ENCODE measurements around the gene KRT80. TPM values are rescaled to one million over a fixed set of nuclear protein-coding genes. Genes with fewer than 3 reads are reported as not detected.

Gene KRT80
- total and polyA plus RNA-seq, 2 experiments from 2014 or later, result not detected

DNA sequence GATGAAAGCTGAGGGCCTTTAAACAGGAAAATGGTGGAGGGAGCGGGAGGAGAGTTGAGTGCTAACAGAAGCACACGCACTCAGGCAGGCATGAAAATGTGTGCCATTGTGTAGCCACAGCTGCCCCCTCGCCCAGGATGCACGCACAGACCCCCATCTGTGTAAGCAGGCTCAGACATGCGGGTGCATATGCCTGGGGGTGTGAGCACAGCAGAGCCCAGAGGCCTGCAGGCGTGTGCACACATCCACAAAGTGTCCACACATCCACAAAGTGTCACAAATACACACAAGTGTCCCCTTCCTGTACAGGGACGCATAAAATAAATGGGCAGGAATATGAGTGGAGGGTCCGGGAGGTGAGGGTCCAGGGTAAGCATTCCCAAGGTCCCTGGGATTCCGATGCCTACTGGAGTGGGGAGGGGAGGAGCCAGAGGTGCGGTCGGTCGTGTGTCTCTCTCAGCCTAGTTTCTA, 40.4 kb upstream of the KRT80 start:
- peak overlapping the region; percentile 90 for H3K4me2 ChIP-seq
- peak overlapping the region; percentile 97 for H2AFZ ChIP-seq
- H3K4me3 ChIP-seq, result peak overlapping the region; percentile 65
- no peaks in the 10 kb centered on the region for H3K79me2 ChIP-seq (replicated peaks; ENCODE audit: insufficient read depth)
- H3K27me3 ChIP-seq (ENCODE audit: insufficient read depth), result peaks cover 37% of the 10 kb centered on the region
- no peaks in the 10 kb centered on the region for H4K20me1 ChIP-seq (replicated peaks; ENCODE audit: insufficient read depth)
- no peak overlapping the region for H3K27ac Mint-ChIP-seq
- peaks cover 43% of the 10 kb centered on the region for H3K4me1 Mint-ChIP-seq
- peaks cover 45% of the 10 kb centered on the region for H3K27me3 Mint-ChIP-seq (ENCODE audit: insufficient read depth, low read depth, poor library complexity)
- no peak overlapping the region for H3K27ac ChIP-seq (ENCODE audit: low read depth)
- peaks cover 5% of the 10 kb centered on the region for H3K36me3 Mint-ChIP-seq (ENCODE audit: low read depth)
- H3K9me3 Mint-ChIP-seq, result no peaks in the 10 kb centered on the region
- peaks cover 26% of the 10 kb centered on the region for H3K4me1 ChIP-seq (ENCODE audit: insufficient read depth)
- H3K4me3 Mint-ChIP-seq, result peak overlapping the region; percentile 79
- DNase-seq (ENCODE audit: low spot score) (no peak), ATAC-seq (no peak; the same call in 2 of the 3 replicates)
- TF ChIP-seq JUNB (IDR thresholded peaks at IDR 0.05; ENCODE audit: unreplicated experiment), result no peak
- TF ChIP-seq ZNF114 (CRISPR knock-in tag; IDR thresholded peaks at IDR 0.05), result no peak
- TF ChIP-seq, protein P1, sequence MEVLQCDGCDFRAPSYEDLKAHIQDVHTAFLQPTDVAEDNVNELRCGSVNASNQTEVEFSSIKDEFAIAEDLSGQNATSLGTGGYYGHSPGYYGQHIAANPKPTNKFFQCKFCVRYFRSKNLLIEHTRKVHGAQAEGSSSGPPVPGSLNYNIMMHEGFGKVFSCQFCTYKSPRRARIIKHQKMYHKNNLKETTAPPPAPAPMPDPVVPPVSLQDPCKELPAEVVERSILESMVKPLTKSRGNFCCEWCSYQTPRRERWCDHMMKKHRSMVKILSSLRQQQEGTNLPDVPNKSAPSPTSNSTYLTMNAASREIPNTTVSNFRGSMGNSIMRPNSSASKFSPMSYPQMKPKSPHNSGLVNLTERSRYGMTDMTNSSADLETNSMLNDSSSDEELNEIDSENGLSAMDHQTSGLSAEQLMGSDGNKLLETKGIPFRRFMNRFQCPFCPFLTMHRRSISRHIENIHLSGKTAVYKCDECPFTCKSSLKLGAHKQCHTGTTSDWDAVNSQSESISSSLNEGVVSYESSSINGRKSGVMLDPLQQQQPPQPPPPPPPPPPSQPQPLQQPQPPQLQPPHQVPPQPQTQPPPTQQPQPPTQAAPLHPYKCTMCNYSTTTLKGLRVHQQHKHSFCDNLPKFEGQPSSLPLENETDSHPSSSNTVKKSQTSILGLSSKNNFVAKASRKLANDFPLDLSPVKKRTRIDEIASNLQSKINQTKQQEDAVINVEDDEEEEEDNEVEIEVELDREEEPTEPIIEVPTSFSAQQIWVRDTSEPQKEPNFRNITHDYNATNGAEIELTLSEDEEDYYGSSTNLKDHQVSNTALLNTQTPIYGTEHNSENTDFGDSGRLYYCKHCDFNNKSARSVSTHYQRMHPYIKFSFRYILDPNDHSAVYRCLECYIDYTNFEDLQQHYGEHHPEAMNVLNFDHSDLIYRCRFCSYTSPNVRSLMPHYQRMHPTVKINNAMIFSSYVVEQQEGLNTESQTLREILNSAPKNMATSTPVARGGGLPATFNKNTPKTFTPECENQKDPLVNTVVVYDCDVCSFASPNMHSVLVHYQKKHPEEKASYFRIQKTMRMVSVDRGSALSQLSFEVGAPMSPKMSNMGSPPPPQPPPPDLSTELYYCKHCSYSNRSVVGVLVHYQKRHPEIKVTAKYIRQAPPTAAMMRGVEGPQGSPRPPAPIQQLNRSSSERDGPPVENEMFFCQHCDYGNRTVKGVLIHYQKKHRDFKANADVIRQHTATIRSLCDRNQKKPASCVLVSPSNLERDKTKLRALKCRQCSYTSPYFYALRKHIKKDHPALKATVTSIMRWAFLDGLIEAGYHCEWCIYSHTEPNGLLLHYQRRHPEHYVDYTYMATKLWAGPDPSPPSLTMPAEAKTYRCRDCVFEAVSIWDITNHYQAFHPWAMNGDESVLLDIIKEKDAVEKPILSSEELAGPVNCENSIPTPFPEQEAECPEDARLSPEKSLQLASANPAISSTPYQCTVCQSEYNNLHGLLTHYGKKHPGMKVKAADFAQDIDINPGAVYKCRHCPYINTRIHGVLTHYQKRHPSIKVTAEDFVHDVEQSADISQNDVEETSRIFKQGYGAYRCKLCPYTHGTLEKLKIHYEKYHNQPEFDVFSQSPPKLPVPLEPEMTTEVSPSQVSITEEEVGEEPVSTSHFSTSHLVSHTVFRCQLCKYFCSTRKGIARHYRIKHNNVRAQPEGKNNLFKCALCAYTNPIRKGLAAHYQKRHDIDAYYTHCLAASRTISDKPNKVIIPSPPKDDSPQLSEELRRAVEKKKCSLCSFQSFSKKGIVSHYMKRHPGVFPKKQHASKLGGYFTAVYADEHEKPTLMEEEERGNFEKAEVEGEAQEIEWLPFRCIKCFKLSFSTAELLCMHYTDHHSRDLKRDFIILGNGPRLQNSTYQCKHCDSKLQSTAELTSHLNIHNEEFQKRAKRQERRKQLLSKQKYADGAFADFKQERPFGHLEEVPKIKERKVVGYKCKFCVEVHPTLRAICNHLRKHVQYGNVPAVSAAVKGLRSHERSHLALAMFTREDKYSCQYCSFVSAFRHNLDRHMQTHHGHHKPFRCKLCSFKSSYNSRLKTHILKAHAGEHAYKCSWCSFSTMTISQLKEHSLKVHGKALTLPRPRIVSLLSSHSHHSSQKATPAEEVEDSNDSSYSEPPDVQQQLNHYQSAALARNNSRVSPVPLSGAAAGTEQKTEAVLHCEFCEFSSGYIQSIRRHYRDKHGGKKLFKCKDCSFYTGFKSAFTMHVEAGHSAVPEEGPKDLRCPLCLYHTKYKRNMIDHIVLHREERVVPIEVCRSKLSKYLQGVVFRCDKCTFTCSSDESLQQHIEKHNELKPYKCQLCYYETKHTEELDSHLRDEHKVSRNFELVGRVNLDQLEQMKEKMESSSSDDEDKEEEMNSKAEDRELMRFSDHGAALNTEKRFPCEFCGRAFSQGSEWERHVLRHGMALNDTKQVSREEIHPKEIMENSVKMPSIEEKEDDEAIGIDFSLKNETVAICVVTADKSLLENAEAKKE (CRISPR knock-in tag; IDR thresholded peaks at IDR 0.05), result no peak
- no peak for TF ChIP-seq CREB1 (CRISPR knock-in tag; IDR thresholded peaks at IDR 0.05; ENCODE audit: low read depth)
- TF ChIP-seq, protein P2, sequence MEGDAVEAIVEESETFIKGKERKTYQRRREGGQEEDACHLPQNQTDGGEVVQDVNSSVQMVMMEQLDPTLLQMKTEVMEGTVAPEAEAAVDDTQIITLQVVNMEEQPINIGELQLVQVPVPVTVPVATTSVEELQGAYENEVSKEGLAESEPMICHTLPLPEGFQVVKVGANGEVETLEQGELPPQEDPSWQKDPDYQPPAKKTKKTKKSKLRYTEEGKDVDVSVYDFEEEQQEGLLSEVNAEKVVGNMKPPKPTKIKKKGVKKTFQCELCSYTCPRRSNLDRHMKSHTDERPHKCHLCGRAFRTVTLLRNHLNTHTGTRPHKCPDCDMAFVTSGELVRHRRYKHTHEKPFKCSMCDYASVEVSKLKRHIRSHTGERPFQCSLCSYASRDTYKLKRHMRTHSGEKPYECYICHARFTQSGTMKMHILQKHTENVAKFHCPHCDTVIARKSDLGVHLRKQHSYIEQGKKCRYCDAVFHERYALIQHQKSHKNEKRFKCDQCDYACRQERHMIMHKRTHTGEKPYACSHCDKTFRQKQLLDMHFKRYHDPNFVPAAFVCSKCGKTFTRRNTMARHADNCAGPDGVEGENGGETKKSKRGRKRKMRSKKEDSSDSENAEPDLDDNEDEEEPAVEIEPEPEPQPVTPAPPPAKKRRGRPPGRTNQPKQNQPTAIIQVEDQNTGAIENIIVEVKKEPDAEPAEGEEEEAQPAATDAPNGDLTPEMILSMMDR (conservative IDR thresholded peaks at IDR 0.05; ENCODE audit: low read depth in 2 of 2), result no peak
- no peak for TF ChIP-seq EZH2 (IDR thresholded peaks at IDR 0.05; ENCODE audit: low read depth, unreplicated experiment)
- no peak for TF ChIP-seq EZH2phosphoT487 (IDR thresholded peaks at IDR 0.05; ENCODE audit: unreplicated experiment)
- TF ChIP-seq POLR2AphosphoS5 (IDR thresholded peaks at IDR 0.05; ENCODE audit: low read depth), result no peak
- no peak for TF ChIP-seq ZNF331 (CRISPR knock-in tag; IDR thresholded peaks at IDR 0.05; ENCODE audit: low read depth)
- TF ChIP-seq, protein P3, sequence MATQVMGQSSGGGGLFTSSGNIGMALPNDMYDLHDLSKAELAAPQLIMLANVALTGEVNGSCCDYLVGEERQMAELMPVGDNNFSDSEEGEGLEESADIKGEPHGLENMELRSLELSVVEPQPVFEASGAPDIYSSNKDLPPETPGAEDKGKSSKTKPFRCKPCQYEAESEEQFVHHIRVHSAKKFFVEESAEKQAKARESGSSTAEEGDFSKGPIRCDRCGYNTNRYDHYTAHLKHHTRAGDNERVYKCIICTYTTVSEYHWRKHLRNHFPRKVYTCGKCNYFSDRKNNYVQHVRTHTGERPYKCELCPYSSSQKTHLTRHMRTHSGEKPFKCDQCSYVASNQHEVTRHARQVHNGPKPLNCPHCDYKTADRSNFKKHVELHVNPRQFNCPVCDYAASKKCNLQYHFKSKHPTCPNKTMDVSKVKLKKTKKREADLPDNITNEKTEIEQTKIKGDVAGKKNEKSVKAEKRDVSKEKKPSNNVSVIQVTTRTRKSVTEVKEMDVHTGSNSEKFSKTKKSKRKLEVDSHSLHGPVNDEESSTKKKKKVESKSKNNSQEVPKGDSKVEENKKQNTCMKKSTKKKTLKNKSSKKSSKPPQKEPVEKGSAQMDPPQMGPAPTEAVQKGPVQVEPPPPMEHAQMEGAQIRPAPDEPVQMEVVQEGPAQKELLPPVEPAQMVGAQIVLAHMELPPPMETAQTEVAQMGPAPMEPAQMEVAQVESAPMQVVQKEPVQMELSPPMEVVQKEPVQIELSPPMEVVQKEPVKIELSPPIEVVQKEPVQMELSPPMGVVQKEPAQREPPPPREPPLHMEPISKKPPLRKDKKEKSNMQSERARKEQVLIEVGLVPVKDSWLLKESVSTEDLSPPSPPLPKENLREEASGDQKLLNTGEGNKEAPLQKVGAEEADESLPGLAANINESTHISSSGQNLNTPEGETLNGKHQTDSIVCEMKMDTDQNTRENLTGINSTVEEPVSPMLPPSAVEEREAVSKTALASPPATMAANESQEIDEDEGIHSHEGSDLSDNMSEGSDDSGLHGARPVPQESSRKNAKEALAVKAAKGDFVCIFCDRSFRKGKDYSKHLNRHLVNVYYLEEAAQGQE (IDR thresholded peaks at IDR 0.05; ENCODE audit: unreplicated experiment), result no peak
- TF ChIP-seq STAT1 (IDR thresholded peaks at IDR 0.05; ENCODE audit: unreplicated experiment), result no peak
- no peak for TF ChIP-seq NANOG (IDR thresholded peaks at IDR 0.05; ENCODE audit: borderline replicate concordance)
- H3K9me2 ChIP-seq (ENCODE audit: insufficient read depth), result no peaks in the 10 kb centered on the region
- no peaks in the 10 kb centered on the region for H3F3A ChIP-seq (replicated peaks; ENCODE audit: low read depth)
- no peaks in the 10 kb centered on the region for H3K36me3 ChIP-seq (ENCODE audit: insufficient read depth)

Data from GM23338 (cell line).